Fibroblast of pulmonary artery (primary cell): Measurements from ENCODE around the gene PGA4.

Source experiments
- DNase-seq: peaks from one replicate; pipeline ENCODE4 v3.0.0-alpha.2; 2010; ENCODE audit warnings: low read depth
- H3K4me3 ChIP-seq: replicated peaks from 2 replicates; pipeline ENCODE4 v1.5.1; 2011; ENCODE audit warnings: low read depth, mild to moderate bottlenecking, control low read depth, low read length, moderate library complexity
- TF ChIP-seq, protein P1 (sequence below): IDR thresholded peaks from 2 replicates; pipeline ENCODE4 v1.5.1; 2011; ENCODE audit warnings: mild to moderate bottlenecking, control low read depth, low read length, inconsistent platforms; ENCODE audit errors: missing control alignments

PGA4 gene

DNA sequence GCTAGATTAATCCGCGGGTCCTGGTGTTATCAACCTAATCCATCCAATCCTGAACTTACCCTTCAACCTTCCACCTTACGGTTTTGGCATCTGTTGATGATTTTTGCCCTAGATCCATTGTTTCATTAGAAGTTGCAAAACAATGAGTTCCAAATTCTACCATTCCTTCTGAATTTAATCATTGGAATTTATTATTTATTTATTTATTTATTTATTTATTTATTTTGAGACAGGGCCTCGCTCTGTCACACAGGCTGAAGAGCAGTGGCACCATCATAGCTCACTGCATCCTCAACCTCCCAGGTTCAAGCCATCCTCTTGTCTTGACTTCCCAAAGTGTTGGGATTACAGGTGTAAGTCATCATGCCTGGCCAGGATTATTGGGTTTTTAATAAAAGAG, 40.7 kb upstream of the PGA4 start:
- H3K4me3 ChIP-seq, result no peak overlapping the region
- TF ChIP-seq, protein P1, sequence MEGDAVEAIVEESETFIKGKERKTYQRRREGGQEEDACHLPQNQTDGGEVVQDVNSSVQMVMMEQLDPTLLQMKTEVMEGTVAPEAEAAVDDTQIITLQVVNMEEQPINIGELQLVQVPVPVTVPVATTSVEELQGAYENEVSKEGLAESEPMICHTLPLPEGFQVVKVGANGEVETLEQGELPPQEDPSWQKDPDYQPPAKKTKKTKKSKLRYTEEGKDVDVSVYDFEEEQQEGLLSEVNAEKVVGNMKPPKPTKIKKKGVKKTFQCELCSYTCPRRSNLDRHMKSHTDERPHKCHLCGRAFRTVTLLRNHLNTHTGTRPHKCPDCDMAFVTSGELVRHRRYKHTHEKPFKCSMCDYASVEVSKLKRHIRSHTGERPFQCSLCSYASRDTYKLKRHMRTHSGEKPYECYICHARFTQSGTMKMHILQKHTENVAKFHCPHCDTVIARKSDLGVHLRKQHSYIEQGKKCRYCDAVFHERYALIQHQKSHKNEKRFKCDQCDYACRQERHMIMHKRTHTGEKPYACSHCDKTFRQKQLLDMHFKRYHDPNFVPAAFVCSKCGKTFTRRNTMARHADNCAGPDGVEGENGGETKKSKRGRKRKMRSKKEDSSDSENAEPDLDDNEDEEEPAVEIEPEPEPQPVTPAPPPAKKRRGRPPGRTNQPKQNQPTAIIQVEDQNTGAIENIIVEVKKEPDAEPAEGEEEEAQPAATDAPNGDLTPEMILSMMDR, result no peak
- DNase-seq, result no peak

DNA sequence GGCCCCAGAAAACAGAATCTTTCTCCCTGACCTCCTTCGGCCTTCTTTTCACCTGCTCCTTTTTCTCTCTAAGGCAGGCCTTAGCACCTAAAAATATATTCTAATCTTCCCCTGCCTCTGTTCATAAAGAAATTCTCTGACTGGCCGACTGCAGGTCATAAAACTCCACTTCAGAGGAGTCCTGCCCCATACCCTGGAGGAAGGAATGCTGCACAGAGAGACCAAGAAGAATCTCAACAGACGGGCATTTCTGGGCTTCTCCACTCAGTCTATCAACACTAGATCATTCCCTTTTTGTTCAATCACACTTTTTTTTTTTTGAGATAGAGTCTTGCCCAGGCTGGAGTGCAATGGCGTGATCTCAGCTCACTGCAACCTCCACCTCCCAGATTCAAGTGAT, 38.5 kb upstream of the PGA4 start:
- TF ChIP-seq, protein P1, result no peak
- H3K4me3 ChIP-seq, result no peak overlapping the region
- DNase-seq, result no peak

DNA sequence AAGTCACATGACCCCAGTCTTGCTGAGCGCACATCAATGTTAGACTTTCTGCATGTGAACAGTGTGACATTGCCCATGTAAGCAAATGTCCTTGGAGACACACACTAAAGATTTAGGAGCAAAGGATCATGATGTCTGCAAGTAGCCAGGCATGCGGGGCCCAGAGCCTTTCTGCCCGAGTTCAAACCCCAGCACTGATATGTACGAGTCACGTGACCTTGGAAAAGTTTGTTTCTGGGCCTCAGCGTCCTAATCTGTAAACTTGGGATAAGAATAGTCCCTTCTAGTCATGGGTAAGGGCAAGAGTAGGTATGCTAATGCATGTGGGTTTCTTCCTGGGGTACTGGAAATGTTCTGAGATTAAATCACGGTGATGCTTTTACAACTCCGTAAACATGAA, 35.6 kb upstream of the PGA4 start:
- no peak for DNase-seq
- no peak overlapping the region for H3K4me3 ChIP-seq
- TF ChIP-seq, protein P1, result no peak

DNA sequence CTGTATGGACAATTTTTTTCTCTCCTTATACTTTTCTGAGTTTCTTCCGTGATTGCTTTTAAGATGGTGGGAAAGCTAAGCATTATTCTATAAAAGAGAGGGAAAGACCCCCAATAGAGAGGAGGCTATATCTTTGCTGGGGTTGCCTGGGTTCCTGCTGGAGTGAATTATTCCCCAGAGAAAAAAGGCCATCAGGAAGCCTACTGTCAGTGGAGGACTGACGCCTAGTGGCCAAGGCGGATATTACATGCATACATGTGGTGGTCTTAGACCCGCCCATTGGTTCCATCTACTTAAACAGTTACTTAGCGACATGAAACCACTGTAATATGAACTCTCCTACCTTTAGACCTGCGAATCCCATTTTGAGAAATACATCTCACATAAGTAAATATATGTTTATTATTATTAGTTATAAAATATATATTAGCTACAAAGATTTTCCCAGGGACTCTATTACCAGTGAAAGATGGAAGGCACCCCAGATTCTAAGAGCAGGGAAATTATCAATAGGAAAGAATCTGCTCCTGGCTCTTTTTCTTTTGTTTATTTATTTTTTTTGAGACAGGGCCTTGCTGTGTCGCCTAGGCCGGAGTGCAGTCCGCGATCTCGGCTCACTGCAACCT, 34.5 kb upstream of the PGA4 start:
- TF ChIP-seq, protein P1, result peak; percentile 98
- no peak overlapping the region for H3K4me3 ChIP-seq
- DNase-seq, result peak; percentile 85

DNA sequence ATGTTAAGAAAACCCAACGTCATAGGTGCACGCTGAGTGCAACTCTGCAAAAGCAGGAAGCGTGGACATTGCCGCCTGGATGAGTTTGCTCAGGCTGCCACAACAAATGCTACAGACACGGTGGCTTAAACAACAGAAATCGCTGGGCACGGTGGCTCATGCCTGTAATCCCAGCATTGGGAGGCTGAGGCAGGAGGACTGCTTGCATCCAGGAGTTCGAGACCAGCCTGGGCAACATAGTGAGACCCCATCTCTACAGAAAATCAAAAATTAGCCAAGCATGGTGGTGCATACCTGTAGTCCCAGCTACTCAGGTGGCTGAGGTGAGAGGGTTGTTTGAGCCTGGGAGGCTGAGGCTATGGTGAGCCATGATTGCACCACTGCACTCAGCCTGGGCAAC, 32.2 kb upstream of the PGA4 start:
- DNase-seq, result no peak
- TF ChIP-seq, protein P1, result no peak
- H3K4me3 ChIP-seq, result no peak overlapping the region

DNA sequence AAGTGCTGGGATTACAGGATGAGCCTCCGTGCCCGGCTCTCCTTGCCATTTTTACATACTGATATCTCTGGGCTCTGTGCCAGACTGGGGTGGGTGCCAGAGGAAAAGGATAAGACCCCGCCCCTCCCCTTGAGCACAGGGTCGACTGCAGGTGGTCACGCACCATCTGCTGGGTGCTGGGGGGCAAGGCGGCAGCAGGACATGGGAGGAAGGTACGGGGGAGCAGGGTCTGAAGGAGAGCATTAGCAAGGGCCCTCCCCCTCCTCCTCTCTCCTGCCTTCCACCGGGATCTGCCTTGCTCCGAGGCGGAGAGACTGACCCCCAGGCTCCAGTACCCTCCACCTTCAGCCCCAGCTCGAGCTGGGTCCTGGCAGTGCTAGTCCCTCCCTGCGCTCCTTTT, 28.6 kb upstream of the PGA4 start:
- TF ChIP-seq, protein P1, result no peak
- no peak for DNase-seq
- H3K4me3 ChIP-seq, result no peak overlapping the region

DNA sequence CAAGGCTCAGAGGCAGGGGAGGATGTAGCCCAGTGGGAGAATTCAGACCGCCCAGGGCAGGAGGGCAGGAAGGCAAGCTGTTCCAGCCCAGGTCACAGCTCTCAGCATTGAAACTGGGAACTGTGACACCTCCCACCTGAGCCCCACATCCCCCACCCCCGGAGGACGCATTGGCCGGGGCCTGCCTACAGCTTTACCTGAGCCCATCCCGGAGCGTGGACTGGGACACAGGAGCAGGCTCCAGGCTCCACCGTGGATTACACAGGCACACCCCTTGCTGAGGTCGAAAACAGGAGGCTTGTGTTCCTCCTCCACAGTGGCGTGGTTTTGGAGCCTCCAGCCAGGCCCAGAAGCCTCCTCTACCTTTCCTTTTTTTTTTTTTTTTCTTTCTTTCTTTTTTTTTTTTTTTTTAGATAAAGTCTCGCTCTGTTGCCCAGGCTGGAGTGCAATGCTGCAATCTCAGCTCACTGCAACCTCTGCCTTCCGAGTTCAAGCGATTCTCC, 27.9 kb upstream of the PGA4 start:
- DNase-seq, result no peak
- TF ChIP-seq, protein P1, result no peak
- H3K4me3 ChIP-seq, result no peak overlapping the region
